Measurements from ENCODE around the gene ATAT1. TPM values are rescaled to one million over a fixed set of nuclear protein-coding genes. Genes with fewer than 3 reads are reported as not detected.
A peak's percentile ranks its signal among the peaks of the same experiment; 100 is the strongest.

Gene ATAT1
- total and polyA plus RNA-seq, 9 of the 15 experiments (the other 6 are each of a cell fraction or from before 2014, with no cell fraction given): 0.65 to 5.8 (median 1.6) TPM

DNA sequence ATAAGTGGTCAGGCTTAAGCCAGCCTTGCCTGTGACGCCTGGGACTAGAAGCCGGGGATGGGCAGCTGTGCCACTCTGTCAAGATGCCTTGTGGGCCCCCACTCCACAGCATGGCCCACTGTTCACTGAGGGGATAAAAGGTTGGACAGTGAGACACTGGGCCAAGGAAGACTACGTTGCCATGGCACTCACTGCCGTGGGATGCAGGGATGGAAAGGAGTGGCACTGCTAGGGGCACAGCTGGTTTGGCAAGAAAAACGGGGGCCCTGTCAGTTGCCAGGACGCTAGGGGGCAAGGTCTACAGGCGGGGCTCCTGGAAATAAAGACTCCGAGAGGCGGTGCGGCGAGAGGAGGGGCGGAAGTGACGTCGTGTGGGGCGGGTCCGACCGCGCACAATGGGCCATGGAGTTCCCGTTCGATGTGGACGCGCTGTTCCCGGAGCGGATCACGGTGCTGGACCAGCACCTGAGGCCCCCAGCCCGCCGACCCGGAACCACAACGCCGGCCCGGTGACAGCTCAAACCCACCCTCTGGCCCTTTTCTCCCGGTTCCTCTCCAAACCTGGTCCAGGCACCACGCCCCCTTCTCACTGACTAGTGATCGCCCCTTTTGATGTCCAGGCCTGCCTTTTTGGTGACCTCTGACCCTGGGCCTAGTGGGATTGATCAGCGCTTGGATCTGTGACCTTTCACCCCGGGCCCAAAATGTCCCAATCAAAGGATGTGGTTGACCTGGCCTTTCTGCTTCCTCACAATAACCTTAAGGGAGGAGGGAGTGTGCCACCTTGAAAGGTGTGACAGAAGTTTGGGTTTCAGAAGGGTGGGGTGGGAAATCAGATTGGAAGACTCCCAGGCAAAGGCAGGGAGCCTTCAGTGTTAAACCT is at the start of gene ATAT1 (continued):
- TF ChIP-seq RBM39 (optimal IDR thresholded peaks at IDR 0.05; ENCODE audit: low read depth, low read length) (peak; percentile 30), TRIM28 (IDR thresholded peaks at IDR 0.05) (no peak), RFX5 (IDR thresholded peaks at IDR 0.05; ENCODE audit: low read depth, low read length) (no peak), STAT5B (CRISPR knock-in tag; IDR thresholded peaks at IDR 0.05) (no peak), MXI1 (IDR thresholded peaks at IDR 0.05; ENCODE audit: low read depth, low read length) (no peak), NFXL1 (CRISPR knock-in tag; IDR thresholded peaks at IDR 0.05) (no peak), CXXC5 (CRISPR knock-in tag; IDR thresholded peaks at IDR 0.05) (no peak), THRAP3 (IDR thresholded peaks at IDR 0.05; ENCODE audit: borderline replicate concordance) (peak; percentile 73; the same call in 1 of the 2 replicates), KDM4B (IDR thresholded peaks at IDR 0.05; ENCODE audit: borderline replicate concordance in 2 of 2, low read depth in 1 of 2) (peak in 1 of 2 experiments; percentile 34; a peak in 1 of 4 replicates), ATF7 (IDR thresholded peaks at IDR 0.05) (no peak), MYNN (IDR thresholded peaks at IDR 0.05) (peak; percentile 75; the same call in 1 of the 2 replicates), MYNN (CRISPR knock-in tag; IDR thresholded peaks at IDR 0.05) (no peak), TAF7 (tag; IDR thresholded peaks at IDR 0.05) (no peak)
- TF ChIP-seq, protein P1, sequence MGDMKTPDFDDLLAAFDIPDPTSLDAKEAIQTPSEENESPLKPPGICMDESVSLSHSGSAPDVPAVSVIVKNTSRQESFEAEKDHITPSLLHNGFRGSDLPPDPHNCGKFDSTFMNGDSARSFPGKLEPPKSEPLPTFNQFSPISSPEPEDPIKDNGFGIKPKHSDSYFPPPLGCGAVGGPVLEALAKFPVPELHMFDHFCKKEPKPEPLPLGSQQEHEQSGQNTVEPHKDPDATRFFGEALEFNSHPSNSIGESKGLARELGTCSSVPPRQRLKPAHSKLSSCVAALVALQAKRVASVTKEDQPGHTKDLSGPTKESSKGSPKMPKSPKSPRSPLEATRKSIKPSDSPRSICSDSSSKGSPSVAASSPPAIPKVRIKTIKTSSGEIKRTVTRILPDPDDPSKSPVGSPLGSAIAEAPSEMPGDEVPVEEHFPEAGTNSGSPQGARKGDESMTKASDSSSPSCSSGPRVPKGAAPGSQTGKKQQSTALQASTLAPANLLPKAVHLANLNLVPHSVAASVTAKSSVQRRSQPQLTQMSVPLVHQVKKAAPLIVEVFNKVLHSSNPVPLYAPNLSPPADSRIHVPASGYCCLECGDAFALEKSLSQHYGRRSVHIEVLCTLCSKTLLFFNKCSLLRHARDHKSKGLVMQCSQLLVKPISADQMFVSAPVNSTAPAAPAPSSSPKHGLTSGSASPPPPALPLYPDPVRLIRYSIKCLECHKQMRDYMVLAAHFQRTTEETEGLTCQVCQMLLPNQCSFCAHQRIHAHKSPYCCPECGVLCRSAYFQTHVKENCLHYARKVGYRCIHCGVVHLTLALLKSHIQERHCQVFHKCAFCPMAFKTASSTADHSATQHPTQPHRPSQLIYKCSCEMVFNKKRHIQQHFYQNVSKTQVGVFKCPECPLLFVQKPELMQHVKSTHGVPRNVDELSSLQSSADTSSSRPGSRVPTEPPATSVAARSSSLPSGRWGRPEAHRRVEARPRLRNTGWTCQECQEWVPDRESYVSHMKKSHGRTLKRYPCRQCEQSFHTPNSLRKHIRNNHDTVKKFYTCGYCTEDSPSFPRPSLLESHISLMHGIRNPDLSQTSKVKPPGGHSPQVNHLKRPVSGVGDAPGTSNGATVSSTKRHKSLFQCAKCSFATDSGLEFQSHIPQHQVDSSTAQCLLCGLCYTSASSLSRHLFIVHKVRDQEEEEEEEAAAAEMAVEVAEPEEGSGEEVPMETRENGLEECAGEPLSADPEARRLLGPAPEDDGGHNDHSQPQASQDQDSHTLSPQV (IDR thresholded peaks at IDR 0.05): no peak
- TF ChIP-seq, protein P2, sequence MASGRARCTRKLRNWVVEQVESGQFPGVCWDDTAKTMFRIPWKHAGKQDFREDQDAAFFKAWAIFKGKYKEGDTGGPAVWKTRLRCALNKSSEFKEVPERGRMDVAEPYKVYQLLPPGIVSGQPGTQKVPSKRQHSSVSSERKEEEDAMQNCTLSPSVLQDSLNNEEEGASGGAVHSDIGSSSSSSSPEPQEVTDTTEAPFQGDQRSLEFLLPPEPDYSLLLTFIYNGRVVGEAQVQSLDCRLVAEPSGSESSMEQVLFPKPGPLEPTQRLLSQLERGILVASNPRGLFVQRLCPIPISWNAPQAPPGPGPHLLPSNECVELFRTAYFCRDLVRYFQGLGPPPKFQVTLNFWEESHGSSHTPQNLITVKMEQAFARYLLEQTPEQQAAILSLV (tag; IDR thresholded peaks at IDR 0.05): no peak
- TF ChIP-seq, protein P3, sequence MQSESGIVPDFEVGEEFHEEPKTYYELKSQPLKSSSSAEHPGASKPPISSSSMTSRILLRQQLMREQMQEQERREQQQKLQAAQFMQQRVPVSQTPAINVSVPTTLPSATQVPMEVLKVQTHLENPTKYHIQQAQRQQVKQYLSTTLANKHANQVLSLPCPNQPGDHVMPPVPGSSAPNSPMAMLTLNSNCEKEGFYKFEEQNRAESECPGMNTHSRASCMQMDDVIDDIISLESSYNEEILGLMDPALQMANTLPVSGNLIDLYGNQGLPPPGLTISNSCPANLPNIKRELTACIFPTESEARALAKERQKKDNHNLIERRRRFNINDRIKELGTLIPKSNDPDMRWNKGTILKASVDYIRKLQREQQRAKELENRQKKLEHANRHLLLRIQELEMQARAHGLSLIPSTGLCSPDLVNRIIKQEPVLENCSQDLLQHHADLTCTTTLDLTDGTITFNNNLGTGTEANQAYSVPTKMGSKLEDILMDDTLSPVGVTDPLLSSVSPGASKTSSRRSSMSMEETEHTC (IDR thresholded peaks at IDR 0.05): no peak
- TF ChIP-seq, protein P4, sequence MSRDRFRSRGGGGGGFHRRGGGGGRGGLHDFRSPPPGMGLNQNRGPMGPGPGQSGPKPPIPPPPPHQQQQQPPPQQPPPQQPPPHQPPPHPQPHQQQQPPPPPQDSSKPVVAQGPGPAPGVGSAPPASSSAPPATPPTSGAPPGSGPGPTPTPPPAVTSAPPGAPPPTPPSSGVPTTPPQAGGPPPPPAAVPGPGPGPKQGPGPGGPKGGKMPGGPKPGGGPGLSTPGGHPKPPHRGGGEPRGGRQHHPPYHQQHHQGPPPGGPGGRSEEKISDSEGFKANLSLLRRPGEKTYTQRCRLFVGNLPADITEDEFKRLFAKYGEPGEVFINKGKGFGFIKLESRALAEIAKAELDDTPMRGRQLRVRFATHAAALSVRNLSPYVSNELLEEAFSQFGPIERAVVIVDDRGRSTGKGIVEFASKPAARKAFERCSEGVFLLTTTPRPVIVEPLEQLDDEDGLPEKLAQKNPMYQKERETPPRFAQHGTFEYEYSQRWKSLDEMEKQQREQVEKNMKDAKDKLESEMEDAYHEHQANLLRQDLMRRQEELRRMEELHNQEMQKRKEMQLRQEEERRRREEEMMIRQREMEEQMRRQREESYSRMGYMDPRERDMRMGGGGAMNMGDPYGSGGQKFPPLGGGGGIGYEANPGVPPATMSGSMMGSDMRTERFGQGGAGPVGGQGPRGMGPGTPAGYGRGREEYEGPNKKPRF (IDR thresholded peaks at IDR 0.05; ENCODE audit: low read depth, low read length): no peak
- TF ChIP-seq, protein P5, sequence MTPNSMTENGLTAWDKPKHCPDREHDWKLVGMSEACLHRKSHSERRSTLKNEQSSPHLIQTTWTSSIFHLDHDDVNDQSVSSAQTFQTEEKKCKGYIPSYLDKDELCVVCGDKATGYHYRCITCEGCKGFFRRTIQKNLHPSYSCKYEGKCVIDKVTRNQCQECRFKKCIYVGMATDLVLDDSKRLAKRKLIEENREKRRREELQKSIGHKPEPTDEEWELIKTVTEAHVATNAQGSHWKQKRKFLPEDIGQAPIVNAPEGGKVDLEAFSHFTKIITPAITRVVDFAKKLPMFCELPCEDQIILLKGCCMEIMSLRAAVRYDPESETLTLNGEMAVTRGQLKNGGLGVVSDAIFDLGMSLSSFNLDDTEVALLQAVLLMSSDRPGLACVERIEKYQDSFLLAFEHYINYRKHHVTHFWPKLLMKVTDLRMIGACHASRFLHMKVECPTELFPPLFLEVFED (CRISPR knock-in tag; conservative IDR thresholded peaks at IDR 0.05): peak; percentile 6; the same call in 1 of the 2 replicates

Data from K562 (cell line).